ENCODE measurements around the gene MFAP2.
"Not testable (repeated sequence)": the region's sequence is repeated elsewhere in the genome, so short reads cannot be mapped to it uniquely, and the experiment has no call there.

- TF ChIP-seq SP2 (tag by site-specific recombination; IDR thresholded peaks at IDR 0.05); ZNF174 (tag by site-specific recombination; IDR thresholded peaks at IDR 0.05); CTCF (tag by site-specific recombination; IDR thresholded peaks at IDR 0.05); ZNF580 (tag by site-specific recombination; IDR thresholded peaks at IDR 0.05); ZNF335 (tag by site-specific recombination; conservative IDR thresholded peaks at IDR 0.05); ZNF510 (tag by site-specific recombination; IDR thresholded peaks at IDR 0.05; ENCODE audit: insufficient replicate concordance); OSR2 (tag by site-specific recombination; IDR thresholded peaks at IDR 0.05); ZNF707 (tag by site-specific recombination; IDR thresholded peaks at IDR 0.05); ZBTB6 (tag by site-specific recombination; IDR thresholded peaks at IDR 0.05); ZNF433 (tag by site-specific recombination; IDR thresholded peaks at IDR 0.05; ENCODE audit: low read depth); ZBTB26 (tag by site-specific recombination; optimal IDR thresholded peaks at IDR 0.05); REST (tag by site-specific recombination; IDR thresholded peaks at IDR 0.05): not testable (repeated sequence)
These were observed 34.2 kb downstream of the MFAP2 start for GRCh38 chr1:16946185-16946584.

Data from HEK293 (cell line).